DOHH2 (cell line): ENCODE measurements around the gene OR52E4.

ENCODE experiments used
- H3F3A ChIP-seq: fragments of 200-600 bp; sonication (generic), shearing (Covaris generic); 2 replicates; pipeline ENCODE4 v1.6.0; 2016; ENCODE audit warnings: antibody characterized with exemption, mild to moderate bottlenecking; ENCODE audit not compliant: control insufficient read depth, insufficient read depth
- H3K27ac ChIP-seq: fragments of 200-600 bp; sonication (generic); 2 replicates; pipeline ENCODE4 v1.5.1; 2014; ENCODE audit warnings: low read depth, mild to moderate bottlenecking, low read length, moderate library complexity
- H3K27me3 ChIP-seq: fragments of 200-600 bp; sonication (generic); 2 replicates; pipeline ENCODE4 v1.6.1; 2014; ENCODE audit warnings: mild to moderate bottlenecking, low read length, mixed read lengths; ENCODE audit not compliant: control insufficient read depth
- H3K36me3 ChIP-seq: fragments of 200-600 bp; sonication (generic); 2 replicates; pipeline ENCODE4 v1.6.1; 2014; ENCODE audit warnings: mild to moderate bottlenecking, low read length, moderate library complexity, mixed read lengths; ENCODE audit not compliant: control insufficient read depth
- H3K4me1 ChIP-seq: fragments of 200-600 bp; sonication (generic); 2 replicates; pipeline ENCODE4 v1.6.1; 2014; ENCODE audit warnings: mild to moderate bottlenecking, low read length, mixed read lengths; ENCODE audit not compliant: control insufficient read depth
- H3K4me2 ChIP-seq: fragments of 200-600 bp; sonication (generic); 2 replicates; pipeline ENCODE4 v1.6.0; 2014; ENCODE audit warnings: mild to moderate bottlenecking, low read length, moderate library complexity
- H3K4me3 ChIP-seq: fragments of 200-600 bp; sonication (generic); 2 replicates; pipeline ENCODE4 v1.5.1; 2014; ENCODE audit warnings: mild to moderate bottlenecking, low read length, mixed read lengths
- H3K79me2 ChIP-seq: fragments of 200-600 bp; sonication (generic); 2 replicates; pipeline ENCODE4 v1.6.1; 2014; ENCODE audit warnings: mild to moderate bottlenecking, low read length, mixed read lengths; ENCODE audit not compliant: control insufficient read depth
- H3K9me2 ChIP-seq: fragments of 200-600 bp; sonication (generic); replicated peaks from 2 replicates; pipeline ENCODE4 v1.6.1; 2014; ENCODE audit warnings: mild to moderate bottlenecking, low read length, mixed read lengths; ENCODE audit not compliant: control insufficient read depth
- H3K9me3 ChIP-seq: fragments of 200-600 bp; sonication (generic); 2 replicates; pipeline ENCODE4 v1.6.1; 2014; ENCODE audit warnings: antibody characterized with exemption, low read length, mixed read lengths; ENCODE audit not compliant: control insufficient read depth, insufficient read depth
- H4K20me1 ChIP-seq: fragments of 200-600 bp; sonication (generic); 2 replicates; pipeline ENCODE4 v1.6.0; 2014; ENCODE audit warnings: low read depth, mild to moderate bottlenecking, antibody characterized with exemption, low read length, moderate library complexity; ENCODE audit not compliant: control insufficient read depth, insufficient read depth
- CTCF ChIP-seq: fragments of 200-600 bp; sonication (generic); IDR thresholded peaks from one replicate; pipeline ENCODE4 v1.5.1; 2014; ENCODE audit warnings: antibody characterized with exemption, mild to moderate bottlenecking, low read depth, low read length; ENCODE audit not compliant: poor library complexity, severe bottlenecking
- EZH2phosphoT487 ChIP-seq: fragments of 200-600 bp; sonication (generic); IDR thresholded peaks from 2 replicates; pipeline ENCODE4 v1.6.1; 2017; ENCODE audit warnings: borderline replicate concordance, mild to moderate bottlenecking, antibody characterized with exemption, low read length, moderate library complexity, mixed read lengths

Gene OR52E4

DNA sequence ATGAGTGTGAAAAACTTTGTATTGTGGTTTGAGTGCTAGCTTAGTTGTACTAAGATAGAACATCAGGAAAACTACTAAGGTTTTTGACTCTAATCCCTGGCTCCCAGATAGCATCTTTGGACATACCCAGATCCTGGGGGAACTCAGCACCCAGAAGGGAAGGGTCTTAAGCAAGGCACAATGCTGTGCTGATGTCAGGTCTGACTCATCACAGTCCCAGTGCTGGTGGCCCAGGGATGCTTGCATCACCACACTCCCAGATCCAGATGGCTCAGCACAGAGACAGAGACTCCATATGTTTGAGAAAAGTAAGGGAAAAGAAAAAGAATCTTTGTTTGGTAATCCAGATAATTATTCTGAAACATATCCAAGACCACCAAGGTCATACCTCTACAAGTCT lies 43.4 kb downstream of the OR52E4 start:
- no peaks in the 10 kb centered on the region for H3K79me2 ChIP-seq
- no peaks in the 10 kb centered on the region for H4K20me1 ChIP-seq
- no peaks in the 10 kb centered on the region for H3K9me3 ChIP-seq
- no peaks in the 10 kb centered on the region for H3K36me3 ChIP-seq
- H3K9me2 ChIP-seq, result no peaks in the 10 kb centered on the region
- no peaks in the 10 kb centered on the region for H3K27me3 ChIP-seq
- no peaks in the 10 kb centered on the region for H3K4me1 ChIP-seq
- TF ChIP-seq EZH2phosphoT487 (no peak), CTCF (no peak)
- no peak overlapping the region for H3K4me3 ChIP-seq
- H3K4me2 ChIP-seq, result no peak overlapping the region
- H3K27ac ChIP-seq, result no peak overlapping the region
- H3F3A ChIP-seq, result no peaks in the 10 kb centered on the region

- H3K27ac ChIP-seq, result no peak overlapping the region
- H3K4me1 ChIP-seq, result no peaks in the 10 kb centered on the region
- no peak overlapping the region for H3K4me2 ChIP-seq
- H3K27me3 ChIP-seq, result no peaks in the 10 kb centered on the region
- H3F3A ChIP-seq, result no peaks in the 10 kb centered on the region
- H3K36me3 ChIP-seq, result no peaks in the 10 kb centered on the region
- H4K20me1 ChIP-seq, result no peaks in the 10 kb centered on the region
- peaks cover 10% of the 10 kb centered on the region; the same call in 1 of the 2 replicates for H3K9me3 ChIP-seq
- no peaks in the 10 kb centered on the region for H3K79me2 ChIP-seq
- no peak for TF ChIP-seq CTCF
- H3K9me2 ChIP-seq, result no peaks in the 10 kb centered on the region
- no peak overlapping the region for H3K4me3 ChIP-seq
These were observed 47.8 kb downstream of the OR52E4 start for GRCh38 chr11:5928271-5928670.

GRCh38 chr11:5928811-5929210 lies 48.4 kb downstream of the OR52E4 start:
- TF ChIP-seq EZH2phosphoT487 (no peak), CTCF (no peak)
- Histone ChIP-seq H3K4me3 (no peak overlapping the region), H3K27me3 (no peaks in the 10 kb centered on the region), H3K4me1 (no peaks in the 10 kb centered on the region), H3K27ac (no peak overlapping the region), H3K4me2 (no peak overlapping the region), H3K79me2 (no peaks in the 10 kb centered on the region), H4K20me1 (no peaks in the 10 kb centered on the region), H3K9me2 (no peaks in the 10 kb centered on the region), H3F3A (no peaks in the 10 kb centered on the region), H3K36me3 (no peaks in the 10 kb centered on the region), H3K9me3 (peaks cover 11% of the 10 kb centered on the region; the same call in 1 of the 2 replicates)
